Stimulated activated CD4-positive, alpha-beta T cell treated with anti-CD3 and anti-CD28 coated beads, Interleukin-4, amount 100 ng/mL, for 24 hours (primary cell): Measurements from ENCODE around the gene DLGAP4.
"Not testable (repeated sequence)": the region's sequence is repeated elsewhere in the genome, so short reads cannot be mapped to it uniquely, and the experiment has no call there.

Experiments used
- DNase-seq: peaks from one replicate; pipeline ENCODE4 v3.0.0-alpha.2; 2020

The DLGAP4 gene

GRCh38 chr20:36519012-36519719, 213.0 kb downstream of the DLGAP4 start:
- DNase-seq: no peak

DNA sequence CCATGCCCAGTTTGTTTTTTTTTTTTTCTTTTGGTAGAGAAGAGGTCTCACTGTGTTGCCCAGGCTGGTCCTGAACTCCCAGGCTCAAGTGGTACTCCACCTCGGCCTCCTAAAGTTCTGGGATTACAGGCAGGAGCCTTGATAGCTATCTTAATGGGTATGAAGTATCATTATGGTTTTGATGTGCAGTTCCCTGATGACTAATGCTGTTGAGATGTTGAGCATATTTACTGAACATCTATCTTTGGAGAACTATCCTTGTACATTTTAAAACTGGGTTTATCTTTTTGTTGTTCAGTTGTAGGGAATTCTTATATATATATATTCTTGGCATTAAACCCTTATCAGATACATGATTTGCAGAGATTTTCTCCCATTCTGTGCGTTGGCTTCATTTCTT, 213.8 kb downstream of the DLGAP4 start:
- no peak for DNase-seq

DNA sequence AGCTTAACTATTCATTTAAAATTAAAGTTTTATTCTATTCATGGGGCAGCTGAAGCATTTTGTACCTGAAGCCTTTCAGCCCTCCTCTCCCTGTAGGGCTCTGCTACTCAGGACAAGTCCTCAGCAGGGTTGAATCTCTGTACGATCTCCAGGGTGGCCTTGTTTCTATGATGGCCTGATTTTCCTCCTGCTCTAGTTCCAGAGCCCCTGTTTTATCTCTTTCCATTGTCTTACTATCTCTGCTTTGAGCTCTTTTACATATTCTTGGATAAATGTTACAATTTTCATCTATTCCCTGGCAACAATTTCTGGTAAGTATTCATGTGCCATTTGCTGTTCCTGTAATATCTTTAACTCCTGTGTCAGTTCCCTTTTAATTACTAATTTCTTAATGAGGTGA, 215.4 kb downstream of the DLGAP4 start:
- DNase-seq: no peak

DNA sequence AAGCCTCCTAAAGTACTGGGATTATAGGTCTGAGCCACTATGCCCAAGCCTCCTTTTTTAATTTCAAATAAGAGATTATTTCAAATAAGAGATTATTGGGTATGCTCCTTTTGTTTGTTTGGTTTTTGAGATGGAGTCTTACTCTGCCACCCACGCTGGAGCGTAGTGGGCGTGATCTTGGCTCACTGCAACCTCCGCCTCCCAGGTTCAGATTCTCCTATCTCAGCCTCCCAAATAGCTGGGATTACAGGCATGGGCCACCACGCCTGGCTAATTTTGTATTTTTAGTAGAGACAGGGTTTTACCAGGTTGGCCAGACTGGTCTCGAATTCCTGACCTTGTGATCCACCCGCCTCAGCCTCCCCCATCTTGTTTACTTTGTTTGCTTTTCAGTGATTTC, 216.3 kb downstream of the DLGAP4 start:
- not testable (repeated sequence) for DNase-seq

DNA sequence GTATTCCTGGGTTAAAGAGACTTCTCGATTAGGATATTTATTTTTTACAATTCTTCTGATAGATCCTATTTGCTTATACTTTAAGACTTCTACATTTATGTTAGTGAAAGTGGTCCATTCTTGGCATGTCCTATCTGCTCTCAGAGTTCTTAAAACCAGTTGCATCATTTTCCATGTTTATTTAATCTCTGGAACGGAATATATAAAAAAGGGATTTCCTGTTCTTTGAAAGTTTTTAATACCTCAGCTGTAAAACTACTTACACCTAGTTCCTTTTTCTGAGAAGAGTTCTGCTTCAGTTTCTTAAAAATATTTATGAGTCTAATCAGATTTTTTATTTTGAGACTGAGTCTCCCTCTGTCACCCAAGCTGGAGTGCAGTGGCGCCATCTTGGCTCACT, 217.2 kb downstream of the DLGAP4 start:
- DNase-seq: no peak

DNA sequence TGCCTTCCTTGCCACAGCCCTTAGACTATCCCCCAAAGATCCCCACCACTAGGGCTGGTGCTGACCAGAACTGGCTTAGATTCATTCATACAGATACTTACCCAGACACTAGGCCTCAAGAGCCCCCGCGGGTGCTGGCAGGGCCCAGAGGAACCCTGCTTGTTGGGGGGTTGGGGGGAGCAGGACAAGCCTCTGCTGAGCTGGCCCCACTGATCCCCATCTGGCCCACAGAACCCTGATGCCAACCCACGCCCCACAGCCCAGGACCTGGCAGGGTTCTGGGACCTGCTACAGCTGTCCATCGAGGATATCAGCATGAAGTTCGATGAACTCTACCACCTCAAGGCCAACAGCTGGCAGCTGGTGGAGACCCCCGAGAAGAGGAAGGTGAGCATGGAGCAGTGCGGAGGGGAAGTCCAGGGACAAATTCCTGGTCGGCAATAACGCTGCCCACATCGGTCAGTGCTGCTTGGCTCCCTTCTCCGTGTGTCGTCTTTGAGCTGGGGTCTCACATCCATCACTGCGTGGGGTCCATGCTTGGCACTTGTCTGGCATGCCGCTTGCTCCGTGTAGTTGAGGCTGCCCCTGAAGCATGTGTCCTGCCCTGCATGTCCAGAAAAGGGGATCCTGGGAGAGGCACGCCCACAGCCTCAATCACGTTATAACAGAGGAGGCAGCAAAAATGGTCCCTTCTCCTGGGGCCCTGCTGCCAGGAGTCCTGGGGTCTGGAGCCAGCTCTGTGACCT, 219.7 kb downstream of the DLGAP4 start:
- DNase-seq: no peak

DNA sequence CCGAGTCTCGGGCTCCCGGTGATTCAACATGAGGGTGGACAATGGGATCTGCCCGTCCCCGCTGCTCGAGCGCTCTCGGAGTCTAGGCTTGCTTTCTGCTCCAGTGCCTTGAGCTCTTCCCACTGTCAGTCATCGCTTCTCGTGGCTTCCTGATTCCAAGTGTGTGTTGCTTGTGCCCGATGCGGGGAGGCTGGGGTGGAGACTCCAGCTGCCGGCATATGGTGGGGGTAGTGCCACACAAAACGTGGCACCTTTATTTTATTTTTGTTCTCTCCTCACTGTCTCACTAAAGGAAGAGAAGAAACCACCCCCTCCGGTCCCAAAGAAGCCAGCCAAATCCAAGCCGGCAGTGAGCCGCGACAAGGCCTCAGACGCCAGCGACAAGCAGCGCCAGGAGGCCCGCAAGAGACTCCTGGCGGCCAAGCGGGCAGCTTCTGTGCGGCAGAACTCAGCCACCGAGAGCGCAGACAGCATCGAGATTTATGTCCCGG, 220.4 kb downstream of the DLGAP4 start:
- DNase-seq: no peak

GRCh38 chr20:36527331-36528125, 221.4 kb downstream of the DLGAP4 start:
- no peak for DNase-seq

DNA sequence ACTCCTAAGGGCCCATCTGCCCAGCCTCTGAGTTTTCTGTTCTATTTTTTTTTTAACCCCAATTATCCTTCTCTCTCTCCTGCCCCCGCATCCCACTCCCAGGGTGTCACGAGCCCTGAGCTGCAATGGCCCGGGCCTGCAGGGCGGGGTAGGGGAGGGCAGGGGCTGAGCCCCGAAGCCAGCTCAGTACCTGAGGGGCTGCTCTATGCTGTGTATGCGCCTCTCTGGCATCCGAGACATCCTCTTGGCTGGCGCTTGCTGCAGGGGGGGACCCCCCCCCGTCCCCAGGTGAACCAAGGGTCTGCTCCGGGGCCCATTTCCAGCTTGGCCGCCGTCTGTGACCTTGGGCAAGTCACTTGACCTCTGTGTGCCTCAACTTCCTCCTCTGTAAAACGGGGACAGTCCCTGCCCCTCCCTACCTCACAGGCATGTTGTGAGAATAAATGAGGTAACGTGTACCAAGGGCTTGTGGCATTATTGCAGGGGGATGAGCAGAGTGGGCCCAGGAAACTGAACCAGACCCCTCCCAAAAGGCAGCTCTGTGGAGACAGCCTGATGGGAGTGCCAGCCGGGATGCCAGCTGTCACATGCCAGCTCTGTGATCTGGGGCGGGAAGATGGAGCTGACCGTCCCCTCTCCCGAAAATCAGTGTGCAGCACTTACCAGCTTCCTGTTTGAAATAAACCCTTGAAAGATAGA, 222.2 kb downstream of the DLGAP4 start:
- DNase-seq: no peak

DNA sequence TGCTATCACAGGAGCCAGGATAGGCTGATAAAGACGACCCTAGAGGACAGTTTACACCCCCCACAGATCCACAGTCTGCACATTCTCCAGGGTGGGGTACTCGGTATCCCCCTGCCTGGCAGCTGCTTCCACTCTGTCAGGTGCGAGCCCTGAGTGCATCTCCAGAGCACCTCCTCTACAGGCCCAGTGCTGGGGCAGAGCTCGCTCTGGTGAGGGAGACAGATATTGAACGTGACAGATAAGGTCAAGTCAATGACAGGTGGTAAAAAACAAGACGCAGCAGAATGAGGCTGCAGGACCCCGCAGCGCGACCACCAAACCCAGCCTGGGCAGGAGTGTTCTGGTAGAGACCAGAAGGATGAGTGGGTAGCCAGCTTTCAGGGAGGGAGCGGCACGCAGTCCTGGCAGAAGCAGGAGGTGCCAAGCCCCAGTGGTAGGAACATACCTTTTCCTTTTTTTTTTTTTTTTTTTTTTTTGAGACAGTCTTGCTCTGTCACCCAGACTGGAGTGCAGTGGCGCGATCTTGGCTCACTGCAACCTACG, 222.8 kb downstream of the DLGAP4 start:
- DNase-seq: no peak

- DNase-seq: no peak
Observed at GRCh38 chr20:36532388-36532787, 226.2 kb downstream of the DLGAP4 start.

DNA sequence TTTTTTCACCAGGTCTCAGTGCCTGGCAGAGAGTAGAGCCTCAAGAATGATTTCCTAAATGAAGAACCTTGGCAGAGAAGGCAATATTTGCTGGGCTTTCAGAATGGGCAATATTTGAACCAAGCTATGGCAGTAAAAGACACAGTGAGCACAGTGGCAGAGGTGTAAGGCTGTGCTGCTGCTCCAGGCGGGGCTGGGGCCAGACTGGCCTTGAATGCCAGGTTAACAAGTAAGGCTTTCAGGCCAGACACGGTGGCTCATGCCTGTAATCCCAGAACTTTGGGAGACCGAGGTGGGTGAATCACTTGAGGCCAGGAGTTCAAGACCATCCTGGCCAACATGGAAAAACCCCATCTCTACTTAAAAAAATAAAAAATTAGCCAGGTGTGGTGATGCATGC, 226.7 kb downstream of the DLGAP4 start:
- no peak for DNase-seq

GRCh38 chr20:36538026-36538722, 232.0 kb downstream of the DLGAP4 start:
- DNase-seq: no peak

GRCh38 chr20:36540551-36541211, 234.5 kb downstream of the DLGAP4 start:
- no peak for DNase-seq

DNA sequence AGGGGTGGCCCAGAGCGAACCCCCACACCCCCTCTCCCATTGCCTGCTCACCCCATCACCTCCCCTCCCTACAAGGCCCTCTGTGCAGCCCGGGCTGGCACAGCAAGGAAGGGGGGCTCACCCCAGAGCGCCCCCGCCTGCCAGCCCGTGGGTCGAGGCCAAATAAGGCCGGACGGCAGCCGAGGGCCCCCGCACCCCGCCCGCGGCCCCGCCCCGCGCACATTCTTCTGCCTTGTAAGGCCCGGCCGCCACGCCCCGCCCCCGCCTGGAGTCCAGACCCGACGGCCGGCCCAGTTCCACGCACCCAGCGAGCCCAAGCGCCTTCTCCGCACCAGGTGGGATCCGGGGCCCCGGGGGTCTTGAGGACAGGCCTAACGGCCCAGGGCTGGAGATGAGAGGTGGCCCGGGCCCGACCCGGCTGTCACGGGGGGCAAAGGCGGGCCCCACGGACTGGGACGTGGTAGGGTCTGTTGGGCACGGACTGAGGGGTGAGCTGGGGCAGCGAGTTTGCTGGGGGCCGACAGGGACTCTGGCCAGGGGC, 235.2 kb downstream of the DLGAP4 start, which contains the start of gene MYL9:
TSS of gene MYL9 (plus strand) at position 293 of the 541 bp plus-strand sequence. CDS start 3,366 bp downstream, outside the sequence.
- no peak for DNase-seq

DNA sequence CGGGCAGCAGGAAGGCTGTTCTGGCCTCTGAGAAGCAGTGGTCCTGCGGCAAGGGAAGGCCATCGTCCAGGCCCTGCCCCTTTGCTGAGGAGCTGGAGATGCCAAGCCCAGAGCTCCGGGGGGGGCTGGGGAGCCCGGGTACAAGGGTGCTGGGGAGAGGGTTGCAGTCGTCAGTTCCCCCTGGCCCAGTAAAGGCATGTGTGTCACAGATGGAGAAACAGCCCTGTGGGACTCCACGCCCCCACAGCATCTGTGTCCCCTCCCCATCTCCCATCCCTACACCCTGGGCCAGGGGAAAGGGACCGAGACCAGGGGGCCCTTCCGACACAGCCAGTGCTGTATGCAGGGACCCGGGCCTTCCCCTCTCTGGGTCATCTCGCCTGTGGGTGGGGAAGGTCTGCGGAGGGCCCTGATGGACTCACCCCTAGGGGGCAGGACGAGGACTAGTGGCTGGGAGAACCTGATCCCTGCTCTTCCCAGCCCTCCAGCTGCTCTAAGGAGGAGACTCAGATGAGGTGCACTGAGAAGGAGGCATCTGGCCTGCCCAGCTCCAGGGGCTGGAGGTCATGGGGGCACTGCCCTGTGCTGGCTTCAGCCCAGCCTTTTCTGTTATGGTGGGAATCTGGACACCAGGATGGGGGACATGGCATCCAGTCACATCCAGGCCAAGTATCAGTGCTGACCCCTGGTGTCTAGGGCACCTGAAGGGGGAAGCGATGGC, 235.8 kb downstream of the DLGAP4 start:
- no peak for DNase-seq

- no peak for DNase-seq
Observed at GRCh38 chr20:36542516-36543183, 236.5 kb downstream of the DLGAP4 start.

- DNase-seq: no peak
Observed at GRCh38 chr20:36543184-36544133, 237.3 kb downstream of the DLGAP4 start.
